Measurements from ENCODE around the gene SSNA1. TPM values are rescaled to one million over a fixed set of nuclear protein-coding genes. Genes with fewer than 3 reads are reported as not detected.

SSNA1 gene
- polyA plus RNA-seq, 5 donors: 34.4 to 69.2 (median 43.9) TPM

DNA sequence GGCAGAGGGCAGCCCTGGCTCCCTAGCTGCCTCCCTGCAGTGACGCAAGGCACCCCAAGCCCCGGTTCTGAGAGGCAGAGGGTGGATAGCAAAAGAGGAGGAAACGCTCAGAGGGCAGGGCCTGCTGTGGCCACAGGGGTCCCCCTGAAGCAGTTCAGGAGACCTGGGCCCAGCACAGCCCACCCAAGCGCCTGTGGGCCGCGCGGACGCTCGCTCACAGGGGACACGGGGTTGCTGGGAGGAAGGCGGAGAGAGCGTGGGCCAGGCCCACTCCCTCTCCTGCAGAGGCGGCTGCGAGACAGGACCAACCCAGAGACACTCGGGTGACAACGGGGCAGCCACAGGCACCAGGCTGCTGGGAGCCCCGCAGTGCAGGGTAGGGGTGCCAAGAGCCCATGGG is 8.7 kb upstream of the SSNA1 start:
- no peak for DNase-seq

DNA sequence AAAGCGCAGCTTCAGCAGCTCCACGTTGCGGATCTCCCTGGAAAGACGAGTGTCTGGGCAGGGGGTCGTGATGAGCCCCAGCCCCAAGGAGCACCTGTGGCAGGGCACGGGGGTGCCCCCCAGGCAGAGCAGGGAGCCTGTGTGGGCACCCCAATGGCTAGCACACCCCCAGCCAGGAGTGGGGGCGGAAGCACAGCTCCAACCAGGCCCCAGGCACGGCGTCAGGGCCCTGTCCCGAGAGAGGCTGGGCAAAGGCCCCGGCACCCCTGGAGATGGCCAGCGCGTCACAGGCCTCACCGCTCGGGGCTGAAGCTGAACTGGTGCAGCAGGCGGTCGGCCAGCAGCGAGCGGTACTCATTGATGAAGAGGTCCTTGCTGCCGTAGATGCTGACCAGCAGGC is 8.0 kb upstream of the SSNA1 start:
- no peak for DNase-seq

DNA sequence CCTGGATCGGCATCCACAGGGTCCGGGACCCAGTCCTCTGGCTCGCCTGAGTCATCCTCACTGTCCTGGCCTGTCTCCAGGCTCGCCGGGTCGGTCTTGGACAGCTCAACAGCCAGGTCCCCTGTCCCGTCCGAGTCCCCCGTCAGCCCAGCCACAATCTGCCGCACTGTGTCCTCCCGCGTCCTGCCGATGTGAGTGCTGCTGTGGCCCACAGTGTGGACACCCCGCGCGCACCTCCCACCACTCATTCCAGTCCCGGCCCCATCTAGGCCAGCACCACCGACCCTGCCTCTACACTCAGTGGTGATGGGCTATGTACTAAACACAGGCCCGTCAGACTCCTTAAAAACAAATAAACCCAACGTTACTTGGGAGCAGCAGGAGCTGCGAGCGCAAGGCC is 6.8 kb upstream of the SSNA1 start:
- DNase-seq: no peak

DNA sequence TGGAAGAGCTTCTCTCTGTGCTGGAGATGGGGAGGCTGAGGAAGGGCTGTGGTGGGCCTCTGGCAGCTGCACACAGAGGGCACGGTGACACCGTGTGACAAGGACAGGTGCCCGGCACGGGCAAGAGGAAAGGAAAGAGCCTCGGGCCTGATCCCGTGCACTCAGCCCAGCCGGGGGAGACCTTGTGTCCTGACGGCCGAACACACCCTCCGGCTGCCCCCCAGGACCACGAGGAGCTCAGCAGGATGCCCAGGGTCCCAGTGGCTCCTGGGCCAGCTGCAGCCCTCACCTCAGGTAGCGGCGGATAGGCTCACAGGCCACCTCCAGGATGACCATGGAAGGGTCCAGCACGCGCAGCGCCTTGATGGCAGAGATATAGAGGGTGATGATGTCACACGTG is 5.6 kb upstream of the SSNA1 start:
- DNase-seq: no peak

DNA sequence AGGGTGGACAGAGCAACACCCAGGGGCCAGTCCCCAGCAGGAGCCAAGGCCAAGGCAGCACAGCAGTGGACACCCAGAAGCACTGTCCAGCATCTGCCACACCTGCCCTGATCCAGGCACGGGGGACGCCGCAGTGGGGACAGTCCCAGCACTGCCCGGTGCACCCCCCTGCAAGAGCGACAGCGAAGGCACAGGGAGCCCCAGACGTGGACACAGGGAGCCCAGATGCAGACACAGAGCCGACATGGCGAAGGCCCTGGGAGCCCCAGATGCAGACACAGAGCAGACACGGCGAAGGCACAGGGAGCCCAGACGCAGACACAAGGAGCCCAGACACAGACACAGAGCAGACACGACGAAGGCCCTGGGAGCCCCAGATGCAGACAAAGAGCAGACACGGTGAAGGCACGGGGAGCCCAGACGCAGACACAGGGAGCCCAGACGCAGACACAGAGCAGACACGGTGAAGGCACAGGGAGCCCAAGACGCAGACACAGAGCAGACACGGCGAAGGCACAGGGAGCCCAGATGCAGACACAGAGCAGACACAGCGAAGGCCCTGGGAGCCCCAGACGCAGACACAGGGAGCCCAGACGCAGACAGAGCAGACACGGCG is 4.4 kb upstream of the SSNA1 start:
- no peak for DNase-seq

DNA sequence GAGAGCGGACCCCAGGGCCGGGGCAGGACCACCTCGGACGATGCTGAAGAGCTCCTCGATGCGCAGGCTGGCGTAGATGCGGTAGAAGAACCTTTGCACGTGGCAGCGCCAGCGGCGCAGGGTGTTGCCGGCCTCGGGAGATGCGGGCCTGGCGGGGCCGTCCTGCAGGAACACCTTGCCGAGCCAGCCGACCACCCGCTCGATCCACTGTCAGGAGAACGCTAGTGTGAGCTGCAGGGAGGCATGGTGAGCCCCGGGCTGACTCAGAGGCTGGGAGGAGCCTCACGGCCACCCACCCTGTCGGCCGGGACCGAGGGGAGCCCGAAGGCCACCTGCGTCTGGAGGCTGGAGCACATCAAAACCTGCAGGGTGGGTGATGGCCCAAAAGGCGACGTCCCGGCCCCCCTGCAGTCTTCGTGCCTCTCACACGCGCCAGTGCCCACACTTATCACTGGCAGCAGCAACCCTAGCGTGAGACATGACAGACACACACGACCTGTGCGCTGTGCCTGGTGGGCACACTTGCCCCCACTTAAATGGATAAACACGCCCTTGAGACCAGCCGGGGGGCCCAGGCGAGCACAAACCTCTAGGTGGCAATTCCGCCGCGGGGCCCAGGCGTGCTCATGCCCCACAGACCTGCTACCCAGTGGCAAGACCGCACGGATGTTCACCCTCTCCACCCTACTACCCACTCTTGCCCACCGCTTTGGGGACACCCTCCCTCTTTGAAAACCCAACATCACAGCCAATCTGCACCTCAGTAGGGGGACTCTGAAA is 3.4 kb upstream of the SSNA1 start:
- no peak for DNase-seq

DNA sequence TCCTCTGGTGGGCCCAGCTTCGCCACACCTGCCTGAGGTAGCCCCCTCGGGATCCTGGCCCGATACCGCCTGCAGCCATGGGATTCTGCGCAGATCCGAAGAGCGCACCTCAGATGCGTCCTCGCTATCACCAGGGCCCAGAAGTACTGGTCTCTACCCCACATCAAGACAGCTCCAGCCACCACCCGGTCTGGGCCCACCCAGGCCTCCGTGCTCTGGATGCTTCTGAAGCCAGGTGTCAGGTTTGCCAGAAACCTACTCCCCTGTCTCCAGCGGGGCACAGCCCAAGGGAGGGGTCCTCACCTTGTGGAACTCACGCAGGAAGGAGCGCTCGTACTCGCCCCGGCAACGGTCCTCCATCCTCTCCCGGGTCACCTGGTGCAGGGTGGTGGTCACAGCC is 2.6 kb upstream of the SSNA1 start:
- no peak for DNase-seq

DNA sequence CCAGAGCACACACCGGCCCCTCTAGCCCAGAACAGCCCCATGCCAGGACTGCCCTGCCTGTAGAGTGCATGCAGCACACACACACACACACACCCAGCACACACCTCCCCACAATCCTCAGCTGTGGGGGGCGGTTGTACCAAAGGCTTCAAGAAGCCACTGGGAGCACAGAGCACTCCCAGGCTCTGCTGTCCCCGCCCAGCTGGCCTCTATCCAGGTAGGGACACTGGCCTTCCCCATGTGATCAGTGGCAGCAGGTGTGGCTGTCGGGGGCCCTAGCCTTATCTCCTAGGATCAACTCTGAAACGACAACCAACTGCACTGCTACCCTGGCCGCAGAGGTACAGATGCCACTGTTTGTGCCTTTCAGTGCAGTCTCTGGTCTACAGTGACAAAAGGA is 2.1 kb upstream of the SSNA1 start:
- no peak for DNase-seq

DNA sequence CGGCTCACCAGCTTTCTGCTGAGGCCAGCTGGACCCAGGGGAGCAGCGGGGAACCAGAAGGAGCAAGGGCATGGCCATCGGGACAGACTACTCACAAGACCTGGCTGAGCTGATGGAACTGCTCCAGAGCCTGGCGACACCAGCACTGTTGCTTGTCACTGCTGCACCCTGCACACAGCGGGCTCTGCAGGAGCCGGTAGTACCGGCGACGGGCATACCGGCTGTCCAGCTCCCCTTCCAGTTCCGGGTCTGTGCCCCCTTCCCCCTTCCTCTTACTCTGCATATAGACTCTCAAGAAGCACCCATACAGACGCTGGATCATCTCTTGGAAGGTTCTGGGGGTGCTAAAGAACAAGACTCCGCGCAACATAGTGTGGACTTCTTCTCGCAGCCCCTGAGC is 1.1 kb upstream of the SSNA1 start:
- no peak for DNase-seq

DNA sequence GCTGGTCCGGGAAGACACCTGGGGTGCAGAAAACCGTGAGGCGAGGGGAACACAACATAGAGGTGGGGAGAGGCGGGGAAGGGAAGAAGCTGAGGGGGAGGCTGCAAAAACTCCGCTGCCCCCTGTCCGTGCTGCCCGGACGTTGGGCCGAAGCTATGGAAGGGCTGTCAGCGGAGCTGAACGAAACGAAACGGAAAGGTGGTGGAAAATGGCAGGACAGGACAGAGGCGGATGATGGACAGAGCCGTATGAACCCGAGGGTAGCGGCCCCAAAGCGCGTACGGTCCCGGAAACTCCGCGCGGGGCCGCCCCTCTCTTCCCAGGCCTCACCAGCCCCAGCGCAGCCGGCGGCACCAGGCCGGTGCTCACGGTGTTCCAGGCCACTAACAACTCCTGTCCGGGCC is 388 bp upstream of the SSNA1 start:
- no peak for DNase-seq

DNA sequence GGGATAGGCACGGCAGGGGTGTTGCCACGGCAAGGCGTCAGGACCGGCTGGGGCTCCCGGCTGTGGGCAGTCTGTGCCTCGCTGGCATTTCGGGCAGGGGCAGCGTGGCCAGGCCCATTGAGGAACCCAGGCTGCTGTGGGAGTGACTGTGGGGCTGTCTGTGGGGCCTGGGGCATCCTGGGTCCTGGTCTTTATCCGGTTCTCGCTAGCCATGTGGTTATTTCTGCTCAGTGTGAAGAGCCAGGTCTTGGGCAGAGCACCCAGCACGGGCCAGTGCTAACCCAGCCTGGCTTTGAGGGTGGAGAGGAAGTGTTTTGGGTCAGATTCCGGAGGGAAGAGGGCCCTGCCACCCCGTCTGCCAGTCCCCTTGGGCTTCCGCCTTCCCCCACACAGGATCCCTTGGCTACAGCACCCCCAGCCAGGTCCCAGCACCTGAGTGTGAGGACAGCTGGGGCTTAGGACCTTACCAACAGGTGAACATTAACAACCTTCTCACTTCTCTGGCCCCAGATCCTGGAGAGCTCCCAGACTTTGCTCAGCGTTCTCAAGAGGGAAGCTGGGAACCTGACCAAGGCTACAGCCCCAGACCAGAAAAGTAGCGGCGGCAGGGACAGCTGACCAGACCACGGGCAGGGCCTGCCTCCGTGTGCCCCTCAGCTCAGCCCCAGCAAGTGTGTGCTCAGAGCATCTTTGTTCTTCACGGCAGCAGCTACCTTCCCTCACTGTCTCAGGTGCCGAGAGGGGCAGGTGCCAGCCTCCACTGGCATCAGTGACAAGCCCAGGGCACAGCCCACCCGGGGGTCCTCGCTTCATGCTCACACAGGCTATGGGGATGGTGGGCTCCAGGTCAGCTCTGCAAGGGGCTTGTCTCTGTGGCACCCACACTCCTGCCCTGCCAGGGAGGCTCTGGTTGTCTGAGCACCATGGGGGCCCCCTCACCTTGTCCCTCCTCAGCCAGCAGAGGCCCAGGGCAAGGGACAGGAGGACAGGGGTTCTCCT is 1.1 kb downstream of the SSNA1 start:
- no peak for DNase-seq

DNA sequence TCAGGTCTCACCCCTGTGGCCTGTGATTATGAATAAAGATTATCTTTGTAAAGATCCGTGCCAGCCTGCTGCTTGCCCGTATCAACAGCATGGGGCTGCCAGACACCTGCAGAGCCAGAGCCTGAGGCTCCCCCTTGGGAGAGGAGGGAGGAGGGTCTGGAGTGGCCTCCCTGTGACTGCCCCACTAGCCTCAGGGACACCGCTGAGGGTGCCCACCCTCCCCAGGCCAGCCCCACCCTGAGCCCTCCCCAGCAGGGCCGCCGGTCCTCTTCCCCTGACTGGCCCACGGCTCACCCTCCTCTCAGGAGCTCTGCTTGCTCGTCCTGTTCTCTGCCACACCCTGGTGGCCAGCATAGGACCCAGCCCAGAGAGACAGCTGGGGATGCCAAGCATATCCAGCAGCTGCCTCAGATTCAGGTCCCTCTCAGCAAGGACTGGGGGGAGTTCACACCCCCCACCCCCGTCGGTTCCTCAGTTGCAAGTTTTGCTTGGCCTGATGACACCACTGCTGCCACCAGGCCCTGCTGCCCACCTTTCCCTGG is 1.9 kb downstream of the SSNA1 start:
- no peak for DNase-seq

DNA sequence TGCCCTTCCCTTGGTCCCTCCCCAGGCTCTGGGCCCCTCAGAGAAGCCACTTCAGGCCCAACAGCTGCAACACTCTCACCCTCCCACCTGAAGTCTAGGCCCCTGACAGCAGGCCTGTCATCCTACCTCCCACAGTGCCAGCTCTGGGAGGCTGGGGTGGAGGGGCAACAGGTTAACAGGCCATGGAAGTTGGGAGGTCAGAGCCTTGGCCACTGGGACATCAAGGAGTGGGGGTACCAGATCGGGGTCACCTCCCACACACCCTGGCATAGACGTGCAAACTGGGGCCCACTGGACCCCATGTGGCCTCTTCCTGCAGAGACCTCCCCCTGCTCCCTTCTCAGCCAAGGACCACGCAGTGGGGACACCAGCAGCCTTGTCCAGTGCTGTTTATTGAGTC is 2.8 kb downstream of the SSNA1 start:
- no peak for DNase-seq

DNA sequence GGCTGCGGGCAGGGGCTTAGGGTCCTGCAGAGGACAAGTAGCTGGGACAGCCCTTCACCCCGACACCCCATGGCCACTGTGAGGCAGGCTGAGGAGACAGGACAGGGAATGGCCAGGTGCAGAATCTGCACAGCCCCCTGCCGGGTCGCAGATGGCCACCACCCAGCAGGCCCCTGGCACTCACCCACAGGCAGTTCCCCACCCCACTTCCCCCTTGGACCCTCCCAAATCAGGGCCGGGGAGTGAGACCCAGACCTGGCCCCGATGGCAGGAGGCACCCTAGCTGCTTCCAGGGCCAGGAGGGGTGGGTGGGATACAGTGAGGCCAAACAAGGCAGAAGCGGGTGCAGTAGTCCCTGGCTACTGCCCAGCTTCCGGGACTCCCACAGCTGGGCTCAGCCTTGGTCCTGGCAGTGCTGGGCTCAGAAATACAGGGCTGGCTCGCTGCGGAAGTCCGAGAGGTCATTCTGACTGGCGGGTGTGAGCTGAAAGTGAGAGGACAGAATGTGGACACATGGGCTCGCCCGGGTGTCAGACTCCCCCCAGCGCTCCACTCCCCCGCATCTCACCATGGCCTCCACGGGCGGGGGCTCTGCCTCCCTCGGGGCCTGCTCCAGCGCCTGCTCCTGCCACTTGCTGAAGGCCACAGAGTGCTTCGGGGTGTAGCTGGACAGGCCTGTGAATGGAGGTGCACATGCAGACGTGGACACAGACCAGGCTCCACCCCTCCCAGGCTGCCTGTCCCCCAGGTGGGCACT is 3.4 kb downstream of the SSNA1 start:
- no peak for DNase-seq

DNA sequence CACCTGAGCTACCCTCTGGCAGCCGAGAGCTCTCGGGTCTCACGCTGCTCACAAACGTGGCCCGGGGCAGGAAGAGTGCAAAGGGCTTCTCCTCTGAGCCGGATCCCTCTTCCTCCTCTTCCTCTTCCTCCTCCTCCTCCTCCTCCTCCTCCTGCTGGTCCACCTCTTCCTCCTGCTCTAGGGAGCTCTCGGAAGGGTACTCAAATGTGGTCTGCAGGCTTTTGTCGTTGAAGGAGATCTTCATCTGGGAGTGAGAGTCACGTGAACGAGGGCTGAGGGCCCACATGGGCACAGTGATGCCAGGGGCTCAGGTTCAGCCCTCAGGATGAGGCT is 3.9 kb downstream of the SSNA1 start:
- DNase-seq: no peak

DNA sequence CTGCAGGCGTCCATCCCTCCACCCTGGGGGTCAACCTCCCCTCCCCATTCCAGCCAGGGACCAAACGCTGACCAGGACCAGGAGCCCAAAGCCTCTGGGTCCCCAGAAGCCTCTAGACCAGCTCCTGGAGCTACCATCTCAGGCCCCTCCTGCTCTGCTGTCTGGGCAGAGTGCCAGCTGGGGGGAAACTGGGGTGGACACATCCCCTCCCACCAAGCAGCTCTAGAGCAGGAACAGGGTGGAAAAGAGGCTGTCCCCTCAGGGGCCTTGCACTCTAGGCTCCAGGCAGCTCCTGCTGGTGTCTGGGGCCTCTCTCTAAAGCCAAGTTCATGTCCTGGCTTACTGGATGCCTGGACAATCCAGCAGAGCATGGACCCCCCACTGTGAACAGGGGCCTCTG is 4.4 kb downstream of the SSNA1 start:
- DNase-seq: no peak

DNA sequence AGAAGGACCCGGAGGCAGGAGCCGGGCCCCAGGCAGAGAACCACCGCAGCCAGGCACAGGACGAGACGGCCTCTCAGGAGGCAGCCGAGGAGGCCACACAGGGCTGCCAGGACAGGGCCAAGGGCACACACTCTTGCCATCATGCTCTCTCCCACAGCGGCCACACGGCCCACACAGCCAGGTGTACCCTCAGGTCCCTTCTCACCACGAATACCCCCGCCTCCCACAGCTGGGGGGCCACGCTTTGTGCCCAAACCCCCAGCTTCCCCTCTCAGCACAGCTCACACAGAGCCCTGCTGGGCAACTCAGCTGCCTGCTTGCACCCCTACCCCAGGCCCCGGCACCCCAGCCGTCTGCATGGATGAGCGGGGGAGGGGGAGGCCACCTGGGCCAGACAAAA is 5.3 kb downstream of the SSNA1 start:
- DNase-seq: no peak

DNA sequence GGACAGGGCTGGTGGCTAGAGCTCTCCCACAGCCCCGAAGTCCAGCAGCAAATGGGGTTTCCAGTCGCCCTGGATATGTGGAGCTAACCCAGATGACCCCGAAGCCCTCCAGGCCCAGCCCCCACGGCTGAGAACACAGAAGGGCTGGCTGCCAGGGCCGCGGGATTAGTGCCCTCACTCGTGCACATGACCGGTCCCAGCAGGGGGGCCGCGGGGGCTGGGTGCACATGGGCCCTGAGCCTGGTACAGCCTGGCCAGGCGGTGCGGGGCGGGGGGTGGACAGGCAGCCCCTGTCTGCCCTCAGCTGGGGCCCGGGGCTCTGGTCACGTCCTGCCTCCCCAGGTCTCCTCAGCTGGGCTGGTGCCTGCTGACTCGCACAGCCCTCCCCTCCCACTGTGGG is 5.9 kb downstream of the SSNA1 start:
- DNase-seq: no peak

DNA sequence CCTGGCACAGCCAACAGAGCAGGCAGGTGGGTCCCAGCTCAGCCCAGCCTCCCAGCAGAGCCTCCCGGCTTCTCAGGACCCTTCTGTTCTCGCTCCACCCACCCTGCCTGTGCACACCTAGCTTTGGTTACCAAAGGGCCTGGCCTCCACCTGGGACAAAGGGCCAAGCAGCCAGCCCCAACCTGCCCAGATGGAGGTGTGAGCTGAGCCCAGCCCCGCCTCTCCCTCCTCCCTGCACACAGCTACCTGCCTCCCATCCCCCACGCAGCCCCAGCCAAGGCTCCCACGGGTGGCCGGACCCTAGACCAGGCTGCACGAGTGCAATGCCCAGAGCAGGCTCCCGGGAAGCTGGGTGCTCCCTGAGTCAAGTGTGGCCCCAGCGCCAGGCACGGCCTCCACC is 6.4 kb downstream of the SSNA1 start:
- no peak for DNase-seq

DNA sequence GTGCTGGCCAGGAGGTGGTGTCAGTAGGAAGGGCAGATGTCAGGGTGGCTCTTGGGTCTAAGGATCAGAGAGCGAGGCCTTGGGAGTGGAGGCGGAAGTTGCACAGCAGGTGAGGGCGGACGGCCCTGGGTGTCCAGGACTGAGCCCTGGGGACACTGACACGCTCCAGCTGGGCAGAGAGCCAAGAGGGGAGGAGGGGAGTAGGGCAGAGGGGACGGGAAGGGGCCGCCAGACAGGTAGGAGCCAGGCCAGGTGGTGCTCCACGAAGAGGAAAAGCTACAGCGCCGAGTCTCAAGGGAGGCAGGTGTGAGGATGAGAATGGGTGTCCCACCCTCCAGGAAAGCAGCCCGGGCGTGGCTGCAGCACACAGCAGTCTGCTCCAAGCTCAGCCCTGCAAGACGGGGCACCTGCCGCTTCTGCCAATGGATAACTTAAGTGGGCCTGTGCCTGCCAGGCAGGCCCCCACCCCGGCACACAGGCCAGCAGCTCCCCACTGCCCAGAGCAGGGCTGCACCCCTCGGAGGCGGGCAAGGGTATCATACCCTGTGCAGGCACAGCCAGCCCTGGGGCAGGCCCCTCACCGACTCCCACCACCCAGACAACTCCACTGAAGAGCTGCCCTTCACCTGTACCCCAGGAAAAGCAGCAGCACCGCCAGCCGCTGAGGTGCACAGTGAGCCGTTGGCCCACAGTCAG is 7.2 kb downstream of the SSNA1 start:
- DNase-seq: no peak

All from right lung (tissue), 5 donors.